ENCODE measurements around the gene MEGF8.

MEGF8 gene

DNA sequence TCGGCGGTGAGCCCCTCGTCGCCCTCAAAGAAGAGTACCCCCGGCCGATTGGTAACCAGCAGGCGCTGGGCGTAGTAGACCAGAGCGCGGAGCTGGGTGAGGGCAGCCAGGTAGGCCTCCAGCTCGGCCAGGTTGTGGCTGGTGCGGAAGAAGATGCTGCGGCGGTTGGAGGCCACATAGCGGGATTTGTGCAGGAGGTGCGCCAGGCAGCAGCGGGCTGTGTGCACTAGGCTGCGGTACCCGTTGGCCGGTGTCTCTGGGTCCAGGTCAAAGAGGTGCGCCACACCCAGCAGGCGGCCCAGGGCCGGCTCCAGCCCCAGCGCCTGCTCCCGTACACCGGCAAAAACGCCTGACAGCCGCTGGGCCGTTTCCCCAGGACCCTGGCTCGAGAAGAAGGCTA is 84.9 kb downstream of the MEGF8 start:
- DNase-seq (ENCODE audit: low read depth) = no peak
- no peak overlapping the region for H3K4me3 ChIP-seq (ENCODE audit: control insufficient read depth, low read depth, low read length)
- TF ChIP-seq, protein P1, sequence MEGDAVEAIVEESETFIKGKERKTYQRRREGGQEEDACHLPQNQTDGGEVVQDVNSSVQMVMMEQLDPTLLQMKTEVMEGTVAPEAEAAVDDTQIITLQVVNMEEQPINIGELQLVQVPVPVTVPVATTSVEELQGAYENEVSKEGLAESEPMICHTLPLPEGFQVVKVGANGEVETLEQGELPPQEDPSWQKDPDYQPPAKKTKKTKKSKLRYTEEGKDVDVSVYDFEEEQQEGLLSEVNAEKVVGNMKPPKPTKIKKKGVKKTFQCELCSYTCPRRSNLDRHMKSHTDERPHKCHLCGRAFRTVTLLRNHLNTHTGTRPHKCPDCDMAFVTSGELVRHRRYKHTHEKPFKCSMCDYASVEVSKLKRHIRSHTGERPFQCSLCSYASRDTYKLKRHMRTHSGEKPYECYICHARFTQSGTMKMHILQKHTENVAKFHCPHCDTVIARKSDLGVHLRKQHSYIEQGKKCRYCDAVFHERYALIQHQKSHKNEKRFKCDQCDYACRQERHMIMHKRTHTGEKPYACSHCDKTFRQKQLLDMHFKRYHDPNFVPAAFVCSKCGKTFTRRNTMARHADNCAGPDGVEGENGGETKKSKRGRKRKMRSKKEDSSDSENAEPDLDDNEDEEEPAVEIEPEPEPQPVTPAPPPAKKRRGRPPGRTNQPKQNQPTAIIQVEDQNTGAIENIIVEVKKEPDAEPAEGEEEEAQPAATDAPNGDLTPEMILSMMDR (conservative IDR thresholded peaks at IDR 0.05; ENCODE audit: control insufficient read depth, insufficient read depth, low read depth, low read length) = no peak

DNA sequence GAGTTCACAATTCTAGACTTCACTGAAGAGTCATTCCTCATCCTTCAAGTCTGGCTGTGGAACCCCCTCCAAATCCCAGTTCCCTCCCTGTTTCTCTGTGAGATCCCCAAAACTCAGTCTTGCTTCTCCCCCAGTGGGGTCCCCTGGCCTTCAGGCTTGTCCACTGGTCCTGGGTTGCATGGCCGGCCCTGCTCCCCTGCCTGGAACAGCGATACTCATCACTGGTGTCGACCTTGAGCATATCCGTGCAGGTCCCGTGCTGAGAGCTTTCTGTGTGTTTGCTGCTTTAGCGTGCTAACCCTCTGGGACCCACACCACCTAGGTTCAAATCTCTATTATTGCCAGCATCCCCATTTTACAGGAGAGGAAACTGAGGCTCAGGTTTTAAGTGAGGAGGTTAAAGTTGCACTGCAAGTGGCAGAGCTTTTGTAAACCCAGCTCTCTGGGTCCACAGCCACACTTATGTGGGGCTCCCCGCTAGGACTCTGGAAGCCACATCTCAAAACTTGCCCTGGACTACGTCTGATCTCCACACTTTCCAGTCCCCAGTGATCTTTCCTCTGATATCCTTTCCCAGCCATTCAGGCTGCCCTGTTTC is 86.2 kb downstream of the MEGF8 start:
- H3K4me3 ChIP-seq (ENCODE audit: control insufficient read depth, low read depth, low read length) = no peak overlapping the region
- DNase-seq (ENCODE audit: low read depth) = no peak
- TF ChIP-seq, protein P1 (conservative IDR thresholded peaks at IDR 0.05; ENCODE audit: control insufficient read depth, insufficient read depth, low read depth, low read length) = no peak

DNA sequence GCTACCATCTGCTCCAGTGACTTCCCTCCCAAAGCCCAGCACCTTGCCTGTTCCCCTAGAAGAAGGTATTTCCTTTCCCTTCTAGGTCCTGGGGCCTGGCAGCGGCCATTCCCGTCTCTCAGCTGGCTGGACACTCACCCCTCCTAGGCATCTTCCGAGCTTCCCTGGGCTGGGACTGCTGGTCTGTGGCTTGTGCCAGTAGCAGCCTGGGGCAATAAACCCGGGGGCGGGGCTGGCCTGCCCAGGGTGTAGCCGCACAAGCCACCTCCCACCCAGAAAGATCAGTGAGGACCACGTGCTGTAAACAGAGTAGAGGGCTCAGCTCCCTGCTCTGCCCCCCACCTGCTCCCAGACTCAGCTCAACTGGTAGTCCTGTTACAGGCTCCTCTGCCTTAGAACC is 86.8 kb downstream of the MEGF8 start:
- no peak overlapping the region for H3K4me3 ChIP-seq (ENCODE audit: control insufficient read depth, low read depth, low read length)
- TF ChIP-seq, protein P1 (conservative IDR thresholded peaks at IDR 0.05; ENCODE audit: control insufficient read depth, insufficient read depth, low read depth, low read length) = no peak
- DNase-seq (ENCODE audit: low read depth) = no peak

DNA sequence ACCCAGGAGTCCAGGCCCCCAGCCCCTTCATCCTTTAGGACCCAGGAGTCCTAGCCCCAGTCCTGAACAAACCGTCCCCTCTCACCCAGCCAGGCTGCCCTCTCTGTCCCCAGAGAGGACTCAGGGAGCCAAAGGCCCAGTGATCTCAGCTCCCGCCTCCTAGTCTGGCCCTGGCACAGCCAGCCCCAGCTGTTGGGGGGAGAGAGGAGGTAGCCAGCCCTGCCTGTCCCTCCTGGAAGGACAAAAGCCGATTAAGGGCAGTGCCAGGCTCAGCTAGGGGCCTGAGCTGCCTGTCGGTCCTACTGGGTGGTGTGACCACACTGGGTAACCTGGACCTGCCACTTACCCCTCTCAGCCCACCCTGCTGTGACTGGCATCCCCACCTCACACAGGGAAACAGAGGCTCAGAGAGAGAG is 87.2 kb downstream of the MEGF8 start:
- no peak overlapping the region for H3K4me3 ChIP-seq (ENCODE audit: control insufficient read depth, low read depth, low read length)
- TF ChIP-seq, protein P1 (conservative IDR thresholded peaks at IDR 0.05; ENCODE audit: control insufficient read depth, insufficient read depth, low read depth, low read length) = no peak
- DNase-seq (ENCODE audit: low read depth) = no peak

DNA sequence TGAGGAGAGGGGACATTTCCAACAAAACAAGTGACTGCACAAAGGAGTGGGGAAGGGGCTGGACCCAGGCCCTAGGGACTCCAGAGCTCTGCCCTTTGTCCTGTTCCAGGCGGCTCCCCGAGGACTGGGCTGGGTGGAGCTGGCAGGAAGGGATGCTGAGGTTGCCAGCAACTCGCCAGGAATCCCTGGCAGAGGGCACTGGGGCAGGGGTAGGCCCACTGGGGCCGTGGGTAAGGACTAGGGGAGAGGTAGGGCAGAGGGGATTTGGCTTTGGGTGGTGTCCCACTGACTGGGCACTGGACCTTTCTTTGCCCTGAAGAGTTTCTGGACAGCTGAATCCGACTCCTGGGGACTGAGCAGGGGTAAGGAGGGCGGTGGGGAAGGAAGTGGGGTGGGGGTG is 93.9 kb downstream of the MEGF8 start:
- H3K4me3 ChIP-seq (ENCODE audit: control insufficient read depth, low read depth, low read length) = no peak overlapping the region
- TF ChIP-seq, protein P1 (conservative IDR thresholded peaks at IDR 0.05; ENCODE audit: control insufficient read depth, insufficient read depth, low read depth, low read length) = no peak
- DNase-seq (ENCODE audit: low read depth) = no peak

DNA sequence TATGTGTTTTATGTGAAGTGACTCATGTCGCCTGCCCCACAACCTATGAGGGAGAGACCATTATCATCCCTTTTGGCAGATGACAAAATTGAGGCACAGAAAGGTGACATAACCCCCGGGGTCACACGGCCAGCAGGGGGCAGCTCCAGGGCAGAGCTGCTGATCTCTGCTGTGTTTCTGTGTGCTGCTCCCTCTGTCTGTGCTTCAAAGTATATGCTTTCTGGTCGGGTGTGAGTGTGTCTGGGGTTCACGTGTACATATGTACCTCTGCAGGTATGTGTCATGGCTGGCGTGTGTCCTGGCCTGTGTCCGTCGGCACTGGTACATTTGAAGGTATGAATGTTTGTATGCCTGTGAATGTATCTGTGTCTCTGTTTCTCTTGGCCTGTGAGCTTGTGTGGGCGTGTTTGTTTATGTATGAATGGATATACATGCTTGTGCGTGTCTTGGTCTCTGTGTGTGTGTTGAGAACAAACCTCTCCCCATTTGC is 94.7 kb downstream of the MEGF8 start:
- DNase-seq (ENCODE audit: low read depth) = peak; percentile 58
- H3K4me3 ChIP-seq (ENCODE audit: control insufficient read depth, low read depth, low read length) = no peak overlapping the region
- TF ChIP-seq, protein P1 (conservative IDR thresholded peaks at IDR 0.05; ENCODE audit: control insufficient read depth, insufficient read depth, low read depth, low read length) = peak; percentile 74

DNA sequence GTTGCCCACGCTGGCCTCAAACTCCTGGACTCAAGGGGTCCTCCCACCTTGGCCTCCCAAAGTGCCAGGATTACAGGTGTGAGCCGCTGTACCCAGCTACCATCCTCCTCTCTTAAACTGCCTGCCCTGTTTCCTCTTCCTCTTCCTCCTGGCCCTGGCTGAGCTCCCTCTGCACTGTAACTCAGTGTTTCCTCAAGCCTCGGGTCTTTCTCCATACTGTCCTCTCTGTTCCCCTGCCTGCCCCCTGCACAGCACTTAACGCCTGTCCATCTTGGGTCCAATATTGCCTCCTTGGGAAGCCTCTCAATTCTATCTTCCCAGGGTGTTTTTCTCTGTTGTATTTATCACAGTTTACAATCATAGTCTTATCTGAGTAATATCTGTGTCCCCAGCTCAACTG is 95.7 kb downstream of the MEGF8 start:
- no peak for DNase-seq (ENCODE audit: low read depth)
- TF ChIP-seq, protein P1 (conservative IDR thresholded peaks at IDR 0.05; ENCODE audit: control insufficient read depth, insufficient read depth, low read depth, low read length) = no peak
- H3K4me3 ChIP-seq (ENCODE audit: control insufficient read depth, low read depth, low read length) = no peak overlapping the region
